Ishikawa (cell line): ENCODE data around the gene SCD5.

Experiments used
- CEBPB ChIP-seq: IDR thresholded peaks from 2 replicates; pipeline ENCODE4 v1.6.1; 2012
- CREB1 ChIP-seq: IDR thresholded peaks from 2 replicates; pipeline ENCODE4 v1.6.1; 2012; ENCODE audit warnings: low read depth
- EGR1 ChIP-seq: IDR thresholded peaks from 2 replicates; pipeline ENCODE4 v1.6.1; 2012
- EP300 ChIP-seq: IDR thresholded peaks from 2 replicates; pipeline ENCODE4 v1.6.1; 2012; ENCODE audit warnings: borderline replicate concordance
- FOXM1 ChIP-seq: IDR thresholded peaks from 2 replicates; pipeline ENCODE4 v1.6.1; 2012; ENCODE audit warnings: low read depth, borderline replicate concordance
- RAD21 ChIP-seq: IDR thresholded peaks from 2 replicates; pipeline ENCODE4 v1.6.1; 2012; ENCODE audit warnings: low read depth
- TAF1 ChIP-seq: IDR thresholded peaks from 2 replicates; pipeline ENCODE4 v1.6.1; 2012; ENCODE audit warnings: low read depth, mild to moderate bottlenecking
- TCF12 ChIP-seq: IDR thresholded peaks from 2 replicates; pipeline ENCODE4 v1.6.1; 2012; ENCODE audit warnings: low read depth
- TEAD4 ChIP-seq: IDR thresholded peaks from 2 replicates; pipeline ENCODE4 v1.6.1; 2012
- ZBTB7A ChIP-seq: IDR thresholded peaks from 2 replicates; pipeline ENCODE4 v1.6.1; 2012; ENCODE audit warnings: low read depth
- TF ChIP-seq, protein P1 (sequence below): IDR thresholded peaks from 2 replicates; pipeline ENCODE4 v1.6.1; 2012
- TF ChIP-seq, protein P2 (sequence below): IDR thresholded peaks from 2 replicates; pipeline ENCODE4 v1.6.1; 2012; ENCODE audit warnings: low read depth, mild to moderate bottlenecking
- TF ChIP-seq, protein P3 (sequence below): IDR thresholded peaks from 2 replicates; pipeline ENCODE4 v1.6.1; 2012

DNA sequence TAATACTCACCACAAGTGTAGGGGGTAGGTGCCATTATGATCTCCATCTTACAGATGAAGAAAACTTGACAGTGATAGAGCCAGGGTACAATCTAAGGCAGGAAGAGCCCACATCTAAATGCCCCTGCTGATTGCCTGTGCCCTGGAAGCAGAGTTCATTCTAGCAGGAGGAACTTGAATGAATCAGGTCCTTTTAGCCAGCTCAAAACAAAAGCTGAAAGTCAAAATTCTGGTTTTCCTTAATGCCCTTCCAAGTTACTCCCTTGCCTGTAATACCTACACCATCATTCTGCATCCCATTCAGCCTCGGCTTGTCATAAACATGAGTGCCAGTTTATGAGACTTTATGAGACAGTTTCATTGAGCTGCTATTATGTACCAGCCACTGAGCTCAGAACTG lies 89.6 kb downstream of the SCD5 start:
- TF ChIP-seq ZBTB7A, result no peak
- no peak for TF ChIP-seq EP300
- TF ChIP-seq, protein P1, sequence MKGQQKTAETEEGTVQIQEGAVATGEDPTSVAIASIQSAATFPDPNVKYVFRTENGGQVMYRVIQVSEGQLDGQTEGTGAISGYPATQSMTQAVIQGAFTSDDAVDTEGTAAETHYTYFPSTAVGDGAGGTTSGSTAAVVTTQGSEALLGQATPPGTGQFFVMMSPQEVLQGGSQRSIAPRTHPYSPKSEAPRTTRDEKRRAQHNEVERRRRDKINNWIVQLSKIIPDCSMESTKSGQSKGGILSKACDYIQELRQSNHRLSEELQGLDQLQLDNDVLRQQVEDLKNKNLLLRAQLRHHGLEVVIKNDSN, result no peak
- TF ChIP-seq TAF1, result no peak
- no peak for TF ChIP-seq CREB1
- no peak for TF ChIP-seq TEAD4
- TF ChIP-seq CEBPB, result no peak
- TF ChIP-seq, protein P2, sequence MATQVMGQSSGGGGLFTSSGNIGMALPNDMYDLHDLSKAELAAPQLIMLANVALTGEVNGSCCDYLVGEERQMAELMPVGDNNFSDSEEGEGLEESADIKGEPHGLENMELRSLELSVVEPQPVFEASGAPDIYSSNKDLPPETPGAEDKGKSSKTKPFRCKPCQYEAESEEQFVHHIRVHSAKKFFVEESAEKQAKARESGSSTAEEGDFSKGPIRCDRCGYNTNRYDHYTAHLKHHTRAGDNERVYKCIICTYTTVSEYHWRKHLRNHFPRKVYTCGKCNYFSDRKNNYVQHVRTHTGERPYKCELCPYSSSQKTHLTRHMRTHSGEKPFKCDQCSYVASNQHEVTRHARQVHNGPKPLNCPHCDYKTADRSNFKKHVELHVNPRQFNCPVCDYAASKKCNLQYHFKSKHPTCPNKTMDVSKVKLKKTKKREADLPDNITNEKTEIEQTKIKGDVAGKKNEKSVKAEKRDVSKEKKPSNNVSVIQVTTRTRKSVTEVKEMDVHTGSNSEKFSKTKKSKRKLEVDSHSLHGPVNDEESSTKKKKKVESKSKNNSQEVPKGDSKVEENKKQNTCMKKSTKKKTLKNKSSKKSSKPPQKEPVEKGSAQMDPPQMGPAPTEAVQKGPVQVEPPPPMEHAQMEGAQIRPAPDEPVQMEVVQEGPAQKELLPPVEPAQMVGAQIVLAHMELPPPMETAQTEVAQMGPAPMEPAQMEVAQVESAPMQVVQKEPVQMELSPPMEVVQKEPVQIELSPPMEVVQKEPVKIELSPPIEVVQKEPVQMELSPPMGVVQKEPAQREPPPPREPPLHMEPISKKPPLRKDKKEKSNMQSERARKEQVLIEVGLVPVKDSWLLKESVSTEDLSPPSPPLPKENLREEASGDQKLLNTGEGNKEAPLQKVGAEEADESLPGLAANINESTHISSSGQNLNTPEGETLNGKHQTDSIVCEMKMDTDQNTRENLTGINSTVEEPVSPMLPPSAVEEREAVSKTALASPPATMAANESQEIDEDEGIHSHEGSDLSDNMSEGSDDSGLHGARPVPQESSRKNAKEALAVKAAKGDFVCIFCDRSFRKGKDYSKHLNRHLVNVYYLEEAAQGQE, result no peak
- no peak for TF ChIP-seq FOXM1
- TF ChIP-seq, protein P3, sequence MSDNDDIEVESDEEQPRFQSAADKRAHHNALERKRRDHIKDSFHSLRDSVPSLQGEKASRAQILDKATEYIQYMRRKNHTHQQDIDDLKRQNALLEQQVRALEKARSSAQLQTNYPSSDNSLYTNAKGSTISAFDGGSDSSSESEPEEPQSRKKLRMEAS, result no peak
- TF ChIP-seq EGR1, result no peak
- no peak for TF ChIP-seq RAD21
- TF ChIP-seq TCF12, result no peak
